HepG2 (cell line): ENCODE measurements around the gene GOLGA3. TPM values are rescaled to one million over a fixed set of nuclear protein-coding genes. Genes with fewer than 3 reads are reported as not detected.
A peak's percentile ranks its signal among the peaks of the same experiment; 100 is the strongest.

Source experiments
- DDIT3 ChIP-seq: sonication (generic); formaldehyde crosslinking; IDR thresholded peaks from 2 replicates; pipeline ENCODE4 v1.4.0; 2020; ENCODE audit warnings: mild to moderate bottlenecking, missing genetic modification reagents
- GZF1 ChIP-seq: sonication (generic); formaldehyde crosslinking; IDR thresholded peaks from 2 replicates; pipeline ENCODE4 v1.5.1; 2020; ENCODE audit warnings: mild to moderate bottlenecking, missing genetic modification reagents
- HNRNPL ChIP-seq: fragments of 200-400 bp; formaldehyde crosslinking; IDR thresholded peaks from 2 replicates; pipeline ENCODE4 v1.6.1; 2017; ENCODE audit warnings: mild to moderate bottlenecking, low read depth, low read length
- KAT2B ChIP-seq: fragments of 150-350 bp; IDR thresholded peaks from 2 replicates; pipeline ENCODE4 v1.6.1; 2014; ENCODE audit warnings: low read depth, low read length, borderline replicate concordance
- KAT7 ChIP-seq: IDR thresholded peaks from 2 replicates; pipeline ENCODE4 v1.6.1; 2018; ENCODE audit warnings: borderline replicate concordance, missing compliant biosample characterization
- MBD4 ChIP-seq: IDR thresholded peaks from 2 replicates; pipeline ENCODE4 v1.6.1; 2012; ENCODE audit warnings: low read length, inconsistent platforms, borderline replicate concordance
- MIER2 ChIP-seq: IDR thresholded peaks from 2 replicates; pipeline ENCODE4 v1.6.1; 2016; ENCODE audit warnings: missing biosample characterization, missing genetic modification reagents
- MIXL1 ChIP-seq: IDR thresholded peaks from 2 replicates; pipeline ENCODE4 v1.6.1; 2016
- RAD51 ChIP-seq: fragments of 450-650 bp; IDR thresholded peaks from 2 replicates; pipeline ENCODE4 v1.6.1; 2016; ENCODE audit warnings: borderline replicate concordance
- SRSF9 ChIP-seq: fragments of 200-400 bp; formaldehyde crosslinking; IDR thresholded peaks from 2 replicates; pipeline ENCODE4 v1.6.1; 2018; ENCODE audit warnings: borderline replicate concordance, mild to moderate bottlenecking, low read depth, low read length; ENCODE audit not compliant: insufficient read depth, poor library complexity, severe bottlenecking
- ZFP41 ChIP-seq: sonication (generic); formaldehyde crosslinking; IDR thresholded peaks from 2 replicates; pipeline ENCODE4 v1.4.0; 2020; ENCODE audit warnings: mild to moderate bottlenecking, missing genetic modification reagents, borderline replicate concordance
- ZFP82 ChIP-seq: sonication (generic); formaldehyde crosslinking; IDR thresholded peaks from 2 replicates; pipeline ENCODE4 v1.5.1; 2020; ENCODE audit warnings: mild to moderate bottlenecking, missing genetic modification reagents, borderline replicate concordance
- ZNF251 ChIP-seq: sonication (generic); formaldehyde crosslinking; IDR thresholded peaks from 2 replicates; pipeline ENCODE4 v1.9.0; 2021; ENCODE audit warnings: mild to moderate bottlenecking, missing genetic modification reagents
- polyA plus RNA-seq, 8 experiments: library from polyadenylated mRNA; depleted of rRNA in 3 of 8; stranded (reverse) in 7 of 8; unstranded in 1 of 8; fragments of >200 nt; fragmentation: Illumina TruSeq in 4 of 8; extraction: Trizol in 4 of 8; gene quantifications; 2 replicates each; pipeline versions ENCODE4 v1.2.1 to v1.2.3, GENCODE V29; 2011 to 2016; ENCODE audit warnings: low read depth in 4 of 8, missing spikeins in 1 of 8, mixed read lengths in 1 of 8; ENCODE audit not compliant: insufficient read depth in 1 of 8
- total RNA-seq, 5 experiments: library from RNA; depleted of rRNA; stranded (reverse); fragments of >200 nt; fragmentation: Illumina TruSeq; extraction: Trizol; gene quantifications; 2 replicates each; pipeline ENCODE4 v1.2.3, GENCODE V29; 2016; ENCODE audit warnings: low read depth in 1 of 5
- TF ChIP-seq, protein P1 (sequence below): sonication (generic); IDR thresholded peaks from 2 replicates; pipeline ENCODE4 v1.6.1; 2016; ENCODE audit warnings: low read depth, borderline replicate concordance
- TF ChIP-seq, protein P2 (sequence below): sonication (generic); formaldehyde crosslinking; IDR thresholded peaks from 2 replicates; pipeline ENCODE4 v1.4.0; 2020; ENCODE audit warnings: missing genetic modification reagents
- TF ChIP-seq, protein P3 (sequence below): sonication (generic); formaldehyde crosslinking; conservative IDR thresholded peaks from 2 replicates; pipeline ENCODE4 v1.4.0; 2020; ENCODE audit warnings: missing genetic modification reagents
- TF ChIP-seq, protein P4 (sequence below): sonication (generic); formaldehyde crosslinking; IDR thresholded peaks from 2 replicates; pipeline ENCODE4 v1.5.0; 2020; ENCODE audit warnings: mild to moderate bottlenecking, missing genetic modification reagents, moderate library complexity
- TF ChIP-seq, protein P5 (sequence below): sonication (generic); formaldehyde crosslinking; IDR thresholded peaks from 2 replicates; pipeline ENCODE4 v1.5.1; 2020; ENCODE audit warnings: missing genetic modification reagents, mild to moderate bottlenecking, borderline replicate concordance

GOLGA3 gene
- total and polyA plus RNA-seq, 2 of the 13 experiments (the other 11 are each of a cell fraction or from before 2014, with no cell fraction given), result 22.0 to 43.0 TPM

DNA sequence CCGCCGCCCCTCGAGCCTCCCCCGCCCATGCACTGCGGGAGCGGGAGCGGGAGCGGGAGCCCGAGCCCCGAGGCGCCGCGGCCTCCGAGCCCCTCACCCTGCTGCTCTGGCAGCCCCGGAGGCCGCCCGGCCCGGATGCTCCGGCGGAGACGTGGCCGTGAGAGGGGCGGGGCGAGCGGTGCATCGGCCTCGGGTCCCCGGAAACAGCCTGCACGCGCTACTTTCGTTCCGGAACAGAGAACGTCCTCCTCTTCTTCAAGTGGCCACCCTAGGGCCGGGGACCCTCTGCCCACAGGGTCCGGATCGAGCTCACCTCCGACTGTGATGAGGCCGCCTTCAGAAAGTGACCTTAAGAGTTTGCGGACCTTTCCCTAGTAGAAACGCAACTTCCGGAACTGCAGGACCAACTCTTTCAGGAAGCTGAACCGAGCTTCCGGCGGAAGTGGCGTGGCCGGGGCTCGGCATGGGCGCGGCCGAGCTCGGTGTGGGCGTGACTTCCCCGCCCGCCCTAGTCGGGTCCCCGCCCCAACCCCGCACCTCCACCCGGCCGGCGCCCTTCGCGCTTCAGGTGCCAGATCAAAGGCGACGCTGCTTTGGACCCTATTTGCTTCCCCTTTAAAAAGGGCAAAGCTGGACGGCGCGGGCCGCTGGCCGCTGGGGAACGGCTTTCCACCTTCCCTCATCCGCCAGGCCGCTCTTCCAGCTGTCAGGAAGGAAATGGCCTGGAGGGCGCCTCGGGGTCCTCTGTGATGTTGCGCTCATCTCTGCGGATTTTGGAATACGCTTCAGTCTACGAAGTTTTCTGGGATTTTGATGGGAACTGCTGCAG lies at the start of gene GOLGA3 (continued):
- TF ChIP-seq, protein P1, sequence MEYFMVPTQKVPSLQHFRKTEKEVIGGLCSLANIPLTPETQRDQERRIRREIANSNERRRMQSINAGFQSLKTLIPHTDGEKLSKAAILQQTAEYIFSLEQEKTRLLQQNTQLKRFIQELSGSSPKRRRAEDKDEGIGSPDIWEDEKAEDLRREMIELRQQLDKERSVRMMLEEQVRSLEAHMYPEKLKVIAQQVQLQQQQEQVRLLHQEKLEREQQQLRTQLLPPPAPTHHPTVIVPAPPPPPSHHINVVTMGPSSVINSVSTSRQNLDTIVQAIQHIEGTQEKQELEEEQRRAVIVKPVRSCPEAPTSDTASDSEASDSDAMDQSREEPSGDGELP, result no peak
- TF ChIP-seq ZFP41 (CRISPR knock-in tag), result no peak
- TF ChIP-seq MBD4, result no peak
- TF ChIP-seq ZFP82, result no peak
- TF ChIP-seq KAT7 (CRISPR knock-in tag), result peak; percentile 90; the same call in 1 of the 2 replicates
- no peak for TF ChIP-seq GZF1 (CRISPR knock-in tag)
- TF ChIP-seq, protein P2, sequence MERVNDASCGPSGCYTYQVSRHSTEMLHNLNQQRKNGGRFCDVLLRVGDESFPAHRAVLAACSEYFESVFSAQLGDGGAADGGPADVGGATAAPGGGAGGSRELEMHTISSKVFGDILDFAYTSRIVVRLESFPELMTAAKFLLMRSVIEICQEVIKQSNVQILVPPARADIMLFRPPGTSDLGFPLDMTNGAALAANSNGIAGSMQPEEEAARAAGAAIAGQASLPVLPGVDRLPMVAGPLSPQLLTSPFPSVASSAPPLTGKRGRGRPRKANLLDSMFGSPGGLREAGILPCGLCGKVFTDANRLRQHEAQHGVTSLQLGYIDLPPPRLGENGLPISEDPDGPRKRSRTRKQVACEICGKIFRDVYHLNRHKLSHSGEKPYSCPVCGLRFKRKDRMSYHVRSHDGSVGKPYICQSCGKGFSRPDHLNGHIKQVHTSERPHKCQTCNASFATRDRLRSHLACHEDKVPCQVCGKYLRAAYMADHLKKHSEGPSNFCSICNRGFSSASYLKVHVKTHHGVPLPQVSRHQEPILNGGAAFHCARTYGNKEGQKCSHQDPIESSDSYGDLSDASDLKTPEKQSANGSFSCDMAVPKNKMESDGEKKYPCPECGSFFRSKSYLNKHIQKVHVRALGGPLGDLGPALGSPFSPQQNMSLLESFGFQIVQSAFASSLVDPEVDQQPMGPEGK (CRISPR knock-in tag), result peak; percentile 57; the same call in 1 of the 2 replicates
- no peak for TF ChIP-seq RAD51
- TF ChIP-seq, protein P3, sequence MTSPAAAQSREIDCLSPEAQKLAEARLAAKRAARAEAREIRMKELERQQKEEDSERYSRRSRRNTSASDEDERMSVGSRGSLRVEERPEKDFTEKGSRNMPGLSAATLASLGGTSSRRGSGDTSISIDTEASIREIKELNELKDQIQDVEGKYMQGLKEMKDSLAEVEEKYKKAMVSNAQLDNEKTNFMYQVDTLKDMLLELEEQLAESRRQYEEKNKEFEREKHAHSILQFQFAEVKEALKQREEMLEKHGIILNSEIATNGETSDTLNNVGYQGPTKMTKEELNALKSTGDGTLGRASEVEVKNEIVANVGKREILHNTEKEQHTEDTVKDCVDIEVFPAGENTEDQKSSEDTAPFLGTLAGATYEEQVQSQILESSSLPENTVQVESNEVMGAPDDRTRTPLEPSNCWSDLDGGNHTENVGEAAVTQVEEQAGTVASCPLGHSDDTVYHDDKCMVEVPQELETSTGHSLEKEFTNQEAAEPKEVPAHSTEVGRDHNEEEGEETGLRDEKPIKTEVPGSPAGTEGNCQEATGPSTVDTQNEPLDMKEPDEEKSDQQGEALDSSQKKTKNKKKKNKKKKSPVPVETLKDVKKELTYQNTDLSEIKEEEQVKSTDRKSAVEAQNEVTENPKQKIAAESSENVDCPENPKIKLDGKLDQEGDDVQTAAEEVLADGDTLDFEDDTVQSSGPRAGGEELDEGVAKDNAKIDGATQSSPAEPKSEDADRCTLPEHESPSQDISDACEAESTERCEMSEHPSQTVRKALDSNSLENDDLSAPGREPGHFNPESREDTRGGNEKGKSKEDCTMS (CRISPR knock-in tag), result no peak
- TF ChIP-seq, protein P4, sequence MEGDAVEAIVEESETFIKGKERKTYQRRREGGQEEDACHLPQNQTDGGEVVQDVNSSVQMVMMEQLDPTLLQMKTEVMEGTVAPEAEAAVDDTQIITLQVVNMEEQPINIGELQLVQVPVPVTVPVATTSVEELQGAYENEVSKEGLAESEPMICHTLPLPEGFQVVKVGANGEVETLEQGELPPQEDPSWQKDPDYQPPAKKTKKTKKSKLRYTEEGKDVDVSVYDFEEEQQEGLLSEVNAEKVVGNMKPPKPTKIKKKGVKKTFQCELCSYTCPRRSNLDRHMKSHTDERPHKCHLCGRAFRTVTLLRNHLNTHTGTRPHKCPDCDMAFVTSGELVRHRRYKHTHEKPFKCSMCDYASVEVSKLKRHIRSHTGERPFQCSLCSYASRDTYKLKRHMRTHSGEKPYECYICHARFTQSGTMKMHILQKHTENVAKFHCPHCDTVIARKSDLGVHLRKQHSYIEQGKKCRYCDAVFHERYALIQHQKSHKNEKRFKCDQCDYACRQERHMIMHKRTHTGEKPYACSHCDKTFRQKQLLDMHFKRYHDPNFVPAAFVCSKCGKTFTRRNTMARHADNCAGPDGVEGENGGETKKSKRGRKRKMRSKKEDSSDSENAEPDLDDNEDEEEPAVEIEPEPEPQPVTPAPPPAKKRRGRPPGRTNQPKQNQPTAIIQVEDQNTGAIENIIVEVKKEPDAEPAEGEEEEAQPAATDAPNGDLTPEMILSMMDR, result no peak
- no peak for TF ChIP-seq ZNF251
- TF ChIP-seq KAT2B, result no peak
- no peak for TF ChIP-seq SRSF9
- no peak; the same call in 1 of the 2 replicates for TF ChIP-seq MIER2
- TF ChIP-seq HNRNPL, result no peak
- no peak for TF ChIP-seq MIXL1
- TF ChIP-seq, protein P5, sequence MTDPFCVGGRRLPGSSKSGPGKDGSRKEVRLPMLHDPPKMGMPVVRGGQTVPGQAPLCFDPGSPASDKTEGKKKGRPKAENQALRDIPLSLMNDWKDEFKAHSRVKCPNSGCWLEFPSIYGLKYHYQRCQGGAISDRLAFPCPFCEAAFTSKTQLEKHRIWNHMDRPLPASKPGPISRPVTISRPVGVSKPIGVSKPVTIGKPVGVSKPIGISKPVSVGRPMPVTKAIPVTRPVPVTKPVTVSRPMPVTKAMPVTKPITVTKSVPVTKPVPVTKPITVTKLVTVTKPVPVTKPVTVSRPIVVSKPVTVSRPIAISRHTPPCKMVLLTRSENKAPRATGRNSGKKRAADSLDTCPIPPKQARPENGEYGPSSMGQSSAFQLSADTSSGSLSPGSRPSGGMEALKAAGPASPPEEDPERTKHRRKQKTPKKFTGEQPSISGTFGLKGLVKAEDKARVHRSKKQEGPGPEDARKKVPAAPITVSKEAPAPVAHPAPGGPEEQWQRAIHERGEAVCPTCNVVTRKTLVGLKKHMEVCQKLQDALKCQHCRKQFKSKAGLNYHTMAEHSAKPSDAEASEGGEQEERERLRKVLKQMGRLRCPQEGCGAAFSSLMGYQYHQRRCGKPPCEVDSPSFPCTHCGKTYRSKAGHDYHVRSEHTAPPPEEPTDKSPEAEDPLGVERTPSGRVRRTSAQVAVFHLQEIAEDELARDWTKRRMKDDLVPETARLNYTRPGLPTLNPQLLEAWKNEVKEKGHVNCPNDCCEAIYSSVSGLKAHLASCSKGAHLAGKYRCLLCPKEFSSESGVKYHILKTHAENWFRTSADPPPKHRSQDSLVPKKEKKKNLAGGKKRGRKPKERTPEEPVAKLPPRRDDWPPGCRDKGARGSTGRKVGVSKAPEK, result no peak
- TF ChIP-seq DDIT3 (CRISPR knock-in tag), result no peak
